ENCODE results near the gene AGK.
"Not testable (repeated sequence)": the region's sequence is repeated elsewhere in the genome, so short reads cannot be mapped to it uniquely, and the experiment has no call there.

AGK gene

GRCh38 chr7:141551782-141552181 lies 572 bp downstream of the AGK start:
- no peak for DNase-seq (ENCODE audit: low spot score)

DNA sequence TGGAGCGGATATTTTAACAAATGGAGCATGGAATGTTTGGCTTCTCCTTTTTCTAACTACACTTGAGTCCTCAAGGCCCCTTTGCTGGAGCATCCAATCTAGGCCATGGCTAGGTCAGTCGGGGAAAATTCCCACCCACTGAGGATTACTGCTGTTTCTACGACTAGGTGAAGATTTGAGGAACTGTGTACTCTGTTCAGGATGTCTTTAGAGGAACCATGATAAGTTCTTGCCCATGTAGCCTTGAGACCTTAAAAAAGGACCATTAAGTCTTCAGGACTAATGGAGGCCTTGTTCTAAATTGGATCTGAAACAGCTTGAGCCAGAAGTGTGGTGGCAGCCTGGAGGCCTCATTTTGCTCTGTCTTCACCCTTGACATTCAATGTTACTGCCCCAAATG lies 6.2 kb downstream of the AGK start:
- no peak for DNase-seq (ENCODE audit: low spot score)

- DNase-seq (ENCODE audit: low spot score), result not testable (repeated sequence)
These were observed 6.8 kb downstream of the AGK start for GRCh38 chr7:141557831-141558531.

GRCh38 chr7:141558544-141559183 lies 7.5 kb downstream of the AGK start:
- DNase-seq (ENCODE audit: low spot score), result no peak

GRCh38 chr7:141559961-141560360 lies 8.8 kb downstream of the AGK start:
- DNase-seq (ENCODE audit: low spot score), result no peak

DNA sequence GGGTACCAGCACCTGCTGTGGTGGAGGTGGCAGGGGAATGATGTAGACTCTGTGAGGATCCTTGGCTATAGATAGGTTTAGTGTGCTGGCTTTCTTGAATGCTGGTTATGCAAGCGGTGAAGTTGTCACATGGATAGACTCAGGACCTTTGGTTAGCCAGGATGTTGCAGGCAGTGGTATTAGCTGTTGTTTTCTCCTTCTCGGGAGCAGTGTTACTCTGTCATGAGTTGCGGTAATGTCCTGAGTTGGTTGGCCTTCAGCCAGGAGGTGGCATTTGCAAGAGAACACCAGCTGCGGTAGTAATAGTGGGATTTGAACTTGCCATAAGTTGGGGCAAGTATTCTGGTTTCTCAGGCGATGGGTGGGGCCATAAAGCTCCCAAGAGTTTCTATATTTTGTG lies 10.8 kb downstream of the AGK start:
- no peak for DNase-seq (ENCODE audit: low spot score)

- no peak for DNase-seq (ENCODE audit: low spot score)
These were observed 11.3 kb downstream of the AGK start for GRCh38 chr7:141562543-141562942.

GRCh38 chr7:141562972-141563371 lies 11.8 kb downstream of the AGK start:
- no peak for DNase-seq (ENCODE audit: low spot score)

GRCh38 chr7:141563956-141564623 lies 12.9 kb downstream of the AGK start:
- DNase-seq (ENCODE audit: low spot score), result no peak

DNA sequence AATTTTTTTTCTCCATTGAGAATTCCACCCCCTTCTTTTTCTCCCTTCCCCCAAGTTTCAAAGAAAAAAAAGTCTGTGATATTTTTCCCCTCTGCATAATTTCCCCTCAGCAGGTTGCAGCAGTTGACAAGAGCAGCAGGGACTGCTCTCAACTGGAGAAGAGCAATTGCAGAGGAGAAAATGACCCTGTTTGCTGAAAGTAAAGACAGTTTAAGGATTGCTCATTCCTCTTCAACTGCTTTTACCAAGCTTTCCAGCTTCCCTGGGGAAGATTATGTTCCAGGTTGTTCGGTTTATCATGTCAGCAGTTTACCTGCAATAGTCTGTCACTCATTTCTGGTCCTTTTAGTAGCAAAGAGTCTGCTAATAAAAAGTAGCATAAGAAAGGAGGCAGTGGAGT lies 16.2 kb downstream of the AGK start:
- no peak for DNase-seq (ENCODE audit: low spot score)

- no peak for DNase-seq (ENCODE audit: low spot score)
These were observed 17.0 kb downstream of the AGK start for GRCh38 chr7:141568227-141568626.

GRCh38 chr7:141571059-141571458 lies 19.8 kb downstream of the AGK start:
- DNase-seq (ENCODE audit: low spot score), result no peak

- DNase-seq (ENCODE audit: low spot score), result no peak
These were observed 21.0 kb downstream of the AGK start for GRCh38 chr7:141572175-141572574.

DNA sequence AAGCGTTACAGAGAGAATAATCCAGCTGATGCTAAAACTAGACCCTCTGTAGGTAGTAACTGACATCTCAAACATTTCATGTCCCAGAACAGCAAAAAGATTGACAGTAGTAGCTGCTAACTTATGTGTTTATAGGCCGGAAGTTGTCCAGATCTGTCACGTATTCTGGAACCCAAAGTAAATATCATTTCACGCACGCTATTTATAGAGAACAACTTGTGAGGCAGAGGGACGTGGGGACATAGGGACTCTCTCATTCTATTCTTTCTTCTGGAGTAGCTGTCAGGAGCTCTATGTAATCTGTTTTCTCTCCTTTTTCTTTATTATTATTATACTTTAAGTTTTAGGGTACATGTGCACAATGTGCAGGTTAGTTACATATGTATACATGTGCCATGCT lies 22.3 kb downstream of the AGK start:
- no peak for DNase-seq (ENCODE audit: low spot score)

DNA sequence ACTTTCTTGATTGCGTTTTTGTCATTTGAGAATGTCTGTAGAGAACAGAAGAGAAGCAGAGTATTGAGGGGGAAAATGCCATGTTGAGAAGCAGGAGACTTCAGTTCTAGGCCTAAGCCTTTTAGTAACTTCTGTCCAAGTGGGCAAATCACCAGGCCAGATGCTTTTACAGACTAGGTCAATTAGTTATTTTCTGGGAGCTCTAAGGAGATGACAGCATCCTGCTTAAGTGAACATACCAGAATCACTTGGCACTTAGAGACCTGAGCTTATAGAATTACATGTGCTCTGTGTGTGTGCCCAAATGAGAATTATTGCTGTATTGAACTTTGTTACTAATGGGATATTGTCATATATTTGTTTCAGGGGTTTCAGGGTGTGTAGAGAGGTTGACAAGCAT lies 24.0 kb downstream of the AGK start:
- DNase-seq (ENCODE audit: low spot score), result no peak

DNA sequence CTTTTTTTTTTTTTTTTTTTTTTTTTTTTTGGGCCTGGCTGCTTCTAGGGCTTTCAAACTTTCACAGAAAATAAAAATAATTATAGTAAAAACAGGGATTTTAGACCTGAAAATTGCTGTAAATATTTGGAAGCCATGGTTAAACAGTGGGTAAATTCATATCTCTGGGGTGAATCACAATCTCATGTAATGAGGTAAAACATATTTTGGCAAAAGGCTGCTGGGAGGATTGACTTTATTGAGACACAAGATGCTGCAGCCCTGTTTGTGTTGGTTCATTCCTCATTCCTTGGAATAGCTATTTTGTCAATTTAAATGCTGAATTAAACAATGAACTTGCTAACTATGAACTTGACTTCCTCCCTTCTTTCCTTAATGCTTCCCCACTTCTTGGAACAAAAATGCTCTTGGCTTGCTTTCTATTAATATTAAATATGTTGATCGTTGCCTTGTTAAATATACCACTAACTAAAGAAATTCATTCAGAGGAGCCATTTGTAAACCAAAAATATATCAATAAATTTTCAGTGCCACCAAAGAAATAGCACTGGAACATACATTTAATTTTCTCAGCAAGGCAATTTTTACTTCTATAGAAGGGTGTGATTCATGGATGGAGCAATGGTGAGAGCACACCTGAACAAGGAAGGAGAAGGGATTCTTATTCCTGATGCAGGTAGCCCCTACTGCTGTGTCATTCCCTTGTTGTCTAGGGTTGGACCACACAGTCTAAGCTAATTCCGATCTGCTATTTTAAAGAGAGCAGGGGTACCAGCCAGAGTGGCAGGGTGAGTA lies 24.6 kb downstream of the AGK start:
- DNase-seq (ENCODE audit: low spot score), result no peak

- no peak for DNase-seq (ENCODE audit: low spot score)
These were observed 26.0 kb downstream of the AGK start for GRCh38 chr7:141577043-141577839.

GRCh38 chr7:141579953-141580352 lies 28.7 kb downstream of the AGK start:
- DNase-seq (ENCODE audit: low spot score), result not testable (repeated sequence)

DNA sequence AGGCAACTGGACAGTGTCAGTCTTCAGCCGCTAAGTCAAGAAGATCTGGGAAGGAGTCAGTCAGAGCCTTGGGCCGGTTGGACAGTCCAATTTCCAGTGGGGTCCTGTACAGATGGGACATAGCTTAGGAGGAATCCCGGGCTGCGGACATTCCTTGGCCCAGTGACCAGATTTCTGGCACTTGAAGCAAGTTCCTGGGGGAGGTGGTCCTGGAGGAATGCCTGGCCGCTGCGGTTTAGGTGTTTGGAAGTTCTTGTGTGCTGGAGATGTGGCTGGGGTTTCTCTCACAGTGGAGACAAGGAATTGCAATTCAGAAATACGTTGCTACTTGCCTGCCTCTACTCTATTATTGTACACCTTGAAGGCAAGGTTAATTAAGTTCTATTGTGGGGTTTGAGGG lies 30.9 kb downstream of the AGK start:
- not testable (repeated sequence) for DNase-seq (ENCODE audit: low spot score)

GRCh38 chr7:141584935-141585334 lies 33.7 kb downstream of the AGK start:
- no peak for DNase-seq (ENCODE audit: low spot score)

GRCh38 chr7:141585592-141586510 lies 34.6 kb downstream of the AGK start:
- no peak for DNase-seq (ENCODE audit: low spot score)

Data from putamen (tissue), 1 donor.